Hepatocyte (in vitro differentiated cells): ENCODE results near the gene ARHGAP26.

Experiments
- CTCF ChIP-seq: fragments of 200-600 bp; sonication (generic); IDR thresholded peaks from 2 replicates; pipeline ENCODE4 v1.5.1; 2016; ENCODE audit warnings: antibody characterized with exemption, mild to moderate bottlenecking; ENCODE audit not compliant: poor library complexity
- EZH2 ChIP-seq: fragments of 200-600 bp; sonication (generic); IDR thresholded peaks from 2 replicates; pipeline ENCODE4 v1.6.1; 2016; ENCODE audit warnings: antibody characterized with exemption, mild to moderate bottlenecking, borderline replicate concordance
- EZH2phosphoT487 ChIP-seq: fragments of 200-600 bp; sonication (generic); IDR thresholded peaks from one replicate; pipeline ENCODE4 v1.6.1; 2018; ENCODE audit warnings: antibody characterized with exemption, mild to moderate bottlenecking, low read depth, moderate library complexity; ENCODE audit not compliant: unreplicated experiment, severe bottlenecking

- no peak for TF ChIP-seq CTCF
- no peak for TF ChIP-seq EZH2
- no peak for TF ChIP-seq EZH2phosphoT487
Measured at GRCh38 chr5:143115381-143115780, 345.2 kb downstream of the ARHGAP26 start.
